HL-60 (cell line): ENCODE results near the gene TMEM131L.

Source experiments
- DNase-seq, 2 experiments: peaks; one replicate each; pipeline ENCODE4 v3.0.0-alpha.2; 2010 to 2020; ENCODE audit warnings: low read depth in 1 of 2, low spot score in 1 of 2
- H3K27ac ChIP-seq: fragments of 250-450 bp; sonication (Bioruptor Pico); replicated peaks from 2 replicates; pipeline ENCODE4 v1.5.1; 2020; ENCODE audit warnings: mild to moderate bottlenecking, moderate library complexity
- H3K27me3 ChIP-seq: fragments of 250-450 bp; sonication (Bioruptor Pico); 2 replicates; pipeline ENCODE4 v1.5.1; 2021; ENCODE audit warnings: mild to moderate bottlenecking, moderate library complexity; ENCODE audit not compliant: insufficient read depth, poor library complexity, severe bottlenecking
- H3K4me3 ChIP-seq: replicated peaks from 2 replicates; pipeline ENCODE4 v1.5.1; 2011; ENCODE audit warnings: mild to moderate bottlenecking, control low read depth, low read length; ENCODE audit not compliant: insufficient read depth
- GABPA ChIP-seq: IDR thresholded peaks from 2 replicates; pipeline ENCODE4 v1.6.1; 2012; ENCODE audit warnings: low read depth
- POLR2AphosphoS5 ChIP-seq: IDR thresholded peaks from 2 replicates; pipeline ENCODE4 v1.6.1; 2012; ENCODE audit warnings: low read depth
- REST ChIP-seq: IDR thresholded peaks from 2 replicates; pipeline ENCODE4 v1.6.1; 2012; ENCODE audit warnings: low read depth; ENCODE audit not compliant: insufficient replicate concordance
- SPI1 ChIP-seq: IDR thresholded peaks from 2 replicates; pipeline ENCODE4 v1.6.1; 2012; ENCODE audit warnings: low read depth, mild to moderate bottlenecking, borderline replicate concordance
- TF ChIP-seq, protein P1 (sequence below): IDR thresholded peaks from one replicate; pipeline ENCODE4 v1.5.1; 2011; ENCODE audit warnings: low read length, control low read depth, inconsistent platforms; ENCODE audit not compliant: insufficient read depth

TMEM131L gene

GRCh38 chr4:153438916-153439756 lies 27.0 kb upstream of the TMEM131L start:
- DNase-seq = no peak
- no peaks in the 10 kb centered on the region for H3K27me3 ChIP-seq
- no peak overlapping the region for H3K4me3 ChIP-seq
- TF ChIP-seq, protein P1, sequence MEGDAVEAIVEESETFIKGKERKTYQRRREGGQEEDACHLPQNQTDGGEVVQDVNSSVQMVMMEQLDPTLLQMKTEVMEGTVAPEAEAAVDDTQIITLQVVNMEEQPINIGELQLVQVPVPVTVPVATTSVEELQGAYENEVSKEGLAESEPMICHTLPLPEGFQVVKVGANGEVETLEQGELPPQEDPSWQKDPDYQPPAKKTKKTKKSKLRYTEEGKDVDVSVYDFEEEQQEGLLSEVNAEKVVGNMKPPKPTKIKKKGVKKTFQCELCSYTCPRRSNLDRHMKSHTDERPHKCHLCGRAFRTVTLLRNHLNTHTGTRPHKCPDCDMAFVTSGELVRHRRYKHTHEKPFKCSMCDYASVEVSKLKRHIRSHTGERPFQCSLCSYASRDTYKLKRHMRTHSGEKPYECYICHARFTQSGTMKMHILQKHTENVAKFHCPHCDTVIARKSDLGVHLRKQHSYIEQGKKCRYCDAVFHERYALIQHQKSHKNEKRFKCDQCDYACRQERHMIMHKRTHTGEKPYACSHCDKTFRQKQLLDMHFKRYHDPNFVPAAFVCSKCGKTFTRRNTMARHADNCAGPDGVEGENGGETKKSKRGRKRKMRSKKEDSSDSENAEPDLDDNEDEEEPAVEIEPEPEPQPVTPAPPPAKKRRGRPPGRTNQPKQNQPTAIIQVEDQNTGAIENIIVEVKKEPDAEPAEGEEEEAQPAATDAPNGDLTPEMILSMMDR = no peak
- TF ChIP-seq GABPA (no peak), POLR2AphosphoS5 (no peak), SPI1 (no peak), REST (no peak)
- H3K27ac ChIP-seq = no peak overlapping the region

- Histone ChIP-seq H3K27me3 (no peaks in the 10 kb centered on the region), H3K4me3 (no peak overlapping the region), H3K27ac (no peak overlapping the region)
- TF ChIP-seq SPI1 = no peak
- no peak for TF ChIP-seq GABPA
- TF ChIP-seq REST = no peak
- TF ChIP-seq POLR2AphosphoS5 = no peak
- TF ChIP-seq, protein P1 = no peak
- no peak for DNase-seq
These were observed 26.3 kb upstream of the TMEM131L start for GRCh38 chr4:153439831-153440230.

- Histone ChIP-seq H3K4me3 (no peak overlapping the region), H3K27ac (no peak overlapping the region), H3K27me3 (no peaks in the 10 kb centered on the region)
- no peak for DNase-seq
- TF ChIP-seq SPI1 (0 out of 2 replicates have a peak, but pooled peaks have one; percentile 2), POLR2AphosphoS5 (no peak)
These were observed 25.7 kb upstream of the TMEM131L start for GRCh38 chr4:153440475-153440874.

- no peak overlapping the region for H3K27ac ChIP-seq
- no peak overlapping the region for H3K4me3 ChIP-seq
- H3K27me3 ChIP-seq = no peaks in the 10 kb centered on the region
- TF ChIP-seq SPI1 (no peak), REST (no peak), GABPA (no peak), POLR2AphosphoS5 (no peak)
- TF ChIP-seq, protein P1 = no peak
- no peak for DNase-seq
These were observed 18.8 kb upstream of the TMEM131L start for GRCh38 chr4:153447175-153447905.
